ENCODE measurements around the gene EFCAB11.
A peak's percentile ranks its signal among the peaks of the same experiment; 100 is the strongest.

EFCAB11 gene, protein sequence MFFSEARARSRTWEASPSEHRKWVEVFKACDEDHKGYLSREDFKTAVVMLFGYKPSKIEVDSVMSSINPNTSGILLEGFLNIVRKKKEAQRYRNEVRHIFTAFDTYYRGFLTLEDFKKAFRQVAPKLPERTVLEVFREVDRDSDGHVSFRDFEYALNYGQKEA

DNA sequence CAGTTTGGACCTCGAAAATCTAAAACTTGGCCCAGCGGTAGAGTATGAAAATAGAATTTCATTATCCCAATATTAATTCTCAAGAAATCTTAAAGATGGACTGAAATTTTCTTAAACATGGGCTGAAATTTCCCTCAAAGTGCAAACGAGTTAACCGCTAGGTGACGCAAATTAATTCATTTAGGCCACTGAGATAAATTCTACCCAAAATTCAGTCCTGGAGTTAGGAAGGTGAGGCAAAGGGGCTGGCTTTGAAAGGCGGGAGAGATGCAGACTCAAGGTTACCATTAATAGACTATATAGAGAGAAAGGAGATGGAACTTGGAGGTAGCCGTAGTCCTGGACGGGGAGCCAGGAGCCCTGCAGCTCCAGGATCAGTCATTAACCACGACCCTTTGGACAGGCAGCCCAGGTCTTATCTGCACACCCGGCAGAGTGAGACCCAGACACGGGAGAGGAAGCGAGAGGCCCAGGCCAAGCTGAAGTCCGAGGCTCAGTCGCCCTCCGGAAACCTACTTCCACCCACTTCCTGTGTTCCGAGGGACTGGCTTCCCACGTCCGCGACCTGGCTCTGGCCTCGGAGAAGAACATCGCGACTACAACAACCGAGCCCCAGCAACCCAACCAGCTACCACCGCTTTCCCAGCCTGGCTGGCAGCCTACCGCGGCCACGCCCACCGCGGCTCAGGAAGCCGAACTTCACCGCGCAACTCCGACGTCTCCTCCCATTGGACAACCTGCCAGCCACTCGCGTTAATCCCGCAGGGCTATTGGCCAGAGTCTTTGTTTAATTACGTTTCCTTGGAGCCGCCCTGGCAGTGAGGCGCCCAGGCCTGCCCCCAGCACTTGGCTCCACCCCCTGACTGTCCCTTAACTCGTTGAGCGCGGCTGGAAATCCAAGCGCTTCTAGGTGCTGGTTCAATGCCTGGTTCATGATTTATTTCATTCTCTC lies at the start of gene EFCAB11:
EFCAB11 (minus strand) TSS at position 661 of the 952 bp plus-strand sequence; CDS start at position 591, 70 bp downstream.
- TF ChIP-seq ZC3H10 (CRISPR knock-in tag; IDR thresholded peaks at IDR 0.05) (no peak), ZNF565 (CRISPR knock-in tag; conservative IDR thresholded peaks at IDR 0.05; ENCODE audit: low read depth) (no peak), ZNF8 (CRISPR knock-in tag; IDR thresholded peaks at IDR 0.05) (no peak)
- ATAC-seq: peak; percentile 88

DNA sequence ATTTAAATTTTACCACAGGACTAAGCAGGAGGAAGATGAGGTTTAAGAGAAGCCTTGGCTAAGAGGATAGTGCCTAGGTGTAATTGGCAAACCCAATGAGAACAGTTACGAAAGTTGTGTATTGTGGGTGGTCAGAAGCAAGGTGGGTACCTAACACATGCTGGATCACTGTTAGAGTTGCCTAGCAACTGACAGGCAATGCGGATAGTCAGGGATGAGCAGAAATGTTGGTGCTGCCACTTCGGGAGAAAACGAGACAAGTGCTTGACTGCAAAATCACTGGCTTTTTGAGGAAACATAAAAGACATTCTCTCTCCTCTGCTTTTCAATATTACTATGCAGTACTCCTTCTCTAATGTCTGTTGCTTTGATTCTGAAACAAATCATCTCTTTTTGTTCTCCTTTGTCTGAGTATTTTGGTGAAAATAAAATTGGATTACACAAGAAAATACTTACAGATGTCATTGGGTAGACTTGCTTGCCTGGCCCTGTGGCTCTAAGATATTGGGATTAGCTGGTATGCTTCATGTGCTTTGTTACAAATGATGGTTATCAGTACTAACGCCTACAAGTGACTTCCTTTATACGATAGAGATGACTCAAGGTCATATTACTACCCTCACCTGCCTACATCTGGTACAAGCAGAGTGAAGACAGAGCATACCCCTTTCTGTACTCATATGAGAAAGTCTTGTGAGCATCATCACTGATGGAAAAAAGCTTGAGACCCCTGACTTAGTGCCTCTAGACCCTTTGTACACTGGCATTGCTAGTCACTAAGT lies 49.2 kb upstream of the EFCAB11 start:
- TF ChIP-seq TOX (CRISPR knock-in tag; IDR thresholded peaks at IDR 0.05; ENCODE audit: borderline replicate concordance) (no peak), RARB (CRISPR knock-in tag; IDR thresholded peaks at IDR 0.05) (no peak), BACH2 (CRISPR knock-in tag; IDR thresholded peaks at IDR 0.05; ENCODE audit: borderline replicate concordance) (no peak), ISL1 (CRISPR knock-in tag; IDR thresholded peaks at IDR 0.05) (no peak)
- ATAC-seq: no peak

DNA sequence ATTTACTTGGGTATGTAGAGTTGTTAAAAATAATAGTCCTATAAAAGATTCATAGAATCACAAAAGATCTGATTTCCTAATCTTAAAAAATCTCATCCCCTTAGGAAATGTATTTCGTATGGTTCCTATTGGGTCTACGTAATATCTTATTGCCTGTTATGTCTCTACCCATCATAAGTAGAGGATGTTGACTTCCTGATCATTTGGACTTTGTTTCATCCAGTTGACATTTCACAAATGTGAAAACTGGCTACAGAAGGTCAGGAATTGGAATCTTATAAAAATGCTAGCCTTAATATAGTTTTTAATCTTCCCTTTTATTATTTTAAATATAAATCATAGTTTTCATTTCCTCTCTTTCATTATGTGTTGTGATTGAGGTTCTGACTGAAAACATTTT lies 46.4 kb upstream of the EFCAB11 start:
- no peak for ATAC-seq
- TF ChIP-seq ZC3H10 (CRISPR knock-in tag; IDR thresholded peaks at IDR 0.05): no peak
- TF ChIP-seq OSR1 (CRISPR knock-in tag; IDR thresholded peaks at IDR 0.05): no peak
- no peak for TF ChIP-seq ZNF565 (CRISPR knock-in tag; conservative IDR thresholded peaks at IDR 0.05; ENCODE audit: low read depth)
- TF ChIP-seq ZNF8 (CRISPR knock-in tag; IDR thresholded peaks at IDR 0.05): no peak
- TF ChIP-seq BACH2 (CRISPR knock-in tag; IDR thresholded peaks at IDR 0.05; ENCODE audit: borderline replicate concordance): no peak
- TF ChIP-seq ISL1 (CRISPR knock-in tag; IDR thresholded peaks at IDR 0.05): no peak
- no peak for TF ChIP-seq CSDC2 (CRISPR knock-in tag; IDR thresholded peaks at IDR 0.05)
- TF ChIP-seq RARB (CRISPR knock-in tag; IDR thresholded peaks at IDR 0.05): no peak
- TF ChIP-seq SNAI2 (CRISPR knock-in tag; IDR thresholded peaks at IDR 0.05): no peak

DNA sequence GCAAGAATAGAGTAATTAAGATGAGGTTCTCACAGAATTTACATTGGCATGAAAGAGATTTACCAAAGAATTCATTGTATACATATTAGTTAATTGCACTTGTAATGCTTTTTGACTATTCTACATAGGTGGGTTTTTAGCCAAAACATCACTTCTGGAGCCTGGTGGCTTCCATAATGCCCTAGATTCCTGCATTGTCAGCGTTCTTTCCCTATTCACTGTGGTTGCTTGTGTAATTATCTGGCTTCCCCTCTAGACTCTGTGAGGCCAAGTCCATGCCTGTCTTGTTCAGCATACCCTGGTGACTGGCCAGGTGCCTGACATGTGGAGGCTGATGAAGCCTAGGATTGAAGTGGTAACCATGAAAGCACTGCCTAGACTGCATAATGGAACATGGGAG lies 42.4 kb upstream of the EFCAB11 start:
- TF ChIP-seq, protein P1, sequence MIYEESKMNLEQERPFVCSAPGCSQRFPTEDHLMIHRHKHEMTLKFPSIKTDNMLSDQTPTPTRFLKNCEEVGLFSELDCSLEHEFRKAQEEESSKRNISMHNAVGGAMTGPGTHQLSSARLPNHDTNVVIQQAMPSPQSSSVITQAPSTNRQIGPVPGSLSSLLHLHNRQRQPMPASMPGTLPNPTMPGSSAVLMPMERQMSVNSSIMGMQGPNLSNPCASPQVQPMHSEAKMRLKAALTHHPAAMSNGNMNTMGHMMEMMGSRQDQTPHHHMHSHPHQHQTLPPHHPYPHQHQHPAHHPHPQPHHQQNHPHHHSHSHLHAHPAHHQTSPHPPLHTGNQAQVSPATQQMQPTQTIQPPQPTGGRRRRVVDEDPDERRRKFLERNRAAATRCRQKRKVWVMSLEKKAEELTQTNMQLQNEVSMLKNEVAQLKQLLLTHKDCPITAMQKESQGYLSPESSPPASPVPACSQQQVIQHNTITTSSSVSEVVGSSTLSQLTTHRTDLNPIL (CRISPR knock-in tag; IDR thresholded peaks at IDR 0.05; ENCODE audit: low read depth): no peak
- TF ChIP-seq PPARA (CRISPR knock-in tag; IDR thresholded peaks at IDR 0.05; ENCODE audit: borderline replicate concordance): no peak
- no peak for TF ChIP-seq TOX (CRISPR knock-in tag; IDR thresholded peaks at IDR 0.05; ENCODE audit: borderline replicate concordance)
- no peak for TF ChIP-seq SNAI2 (CRISPR knock-in tag; IDR thresholded peaks at IDR 0.05)
- TF ChIP-seq CSDC2 (CRISPR knock-in tag; IDR thresholded peaks at IDR 0.05): no peak
- TF ChIP-seq ZNF70 (CRISPR knock-in tag; IDR thresholded peaks at IDR 0.05): no peak
- no peak for TF ChIP-seq ZNF565 (CRISPR knock-in tag; conservative IDR thresholded peaks at IDR 0.05; ENCODE audit: low read depth)
- TF ChIP-seq, protein P2, sequence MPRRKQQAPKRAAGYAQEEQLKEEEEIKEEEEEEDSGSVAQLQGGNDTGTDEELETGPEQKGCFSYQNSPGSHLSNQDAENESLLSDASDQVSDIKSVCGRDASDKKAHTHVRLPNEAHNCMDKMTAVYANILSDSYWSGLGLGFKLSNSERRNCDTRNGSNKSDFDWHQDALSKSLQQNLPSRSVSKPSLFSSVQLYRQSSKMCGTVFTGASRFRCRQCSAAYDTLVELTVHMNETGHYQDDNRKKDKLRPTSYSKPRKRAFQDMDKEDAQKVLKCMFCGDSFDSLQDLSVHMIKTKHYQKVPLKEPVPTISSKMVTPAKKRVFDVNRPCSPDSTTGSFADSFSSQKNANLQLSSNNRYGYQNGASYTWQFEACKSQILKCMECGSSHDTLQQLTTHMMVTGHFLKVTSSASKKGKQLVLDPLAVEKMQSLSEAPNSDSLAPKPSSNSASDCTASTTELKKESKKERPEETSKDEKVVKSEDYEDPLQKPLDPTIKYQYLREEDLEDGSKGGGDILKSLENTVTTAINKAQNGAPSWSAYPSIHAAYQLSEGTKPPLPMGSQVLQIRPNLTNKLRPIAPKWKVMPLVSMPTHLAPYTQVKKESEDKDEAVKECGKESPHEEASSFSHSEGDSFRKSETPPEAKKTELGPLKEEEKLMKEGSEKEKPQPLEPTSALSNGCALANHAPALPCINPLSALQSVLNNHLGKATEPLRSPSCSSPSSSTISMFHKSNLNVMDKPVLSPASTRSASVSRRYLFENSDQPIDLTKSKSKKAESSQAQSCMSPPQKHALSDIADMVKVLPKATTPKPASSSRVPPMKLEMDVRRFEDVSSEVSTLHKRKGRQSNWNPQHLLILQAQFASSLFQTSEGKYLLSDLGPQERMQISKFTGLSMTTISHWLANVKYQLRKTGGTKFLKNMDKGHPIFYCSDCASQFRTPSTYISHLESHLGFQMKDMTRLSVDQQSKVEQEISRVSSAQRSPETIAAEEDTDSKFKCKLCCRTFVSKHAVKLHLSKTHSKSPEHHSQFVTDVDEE (CRISPR knock-in tag; IDR thresholded peaks at IDR 0.05): no peak
- ATAC-seq: no peak

DNA sequence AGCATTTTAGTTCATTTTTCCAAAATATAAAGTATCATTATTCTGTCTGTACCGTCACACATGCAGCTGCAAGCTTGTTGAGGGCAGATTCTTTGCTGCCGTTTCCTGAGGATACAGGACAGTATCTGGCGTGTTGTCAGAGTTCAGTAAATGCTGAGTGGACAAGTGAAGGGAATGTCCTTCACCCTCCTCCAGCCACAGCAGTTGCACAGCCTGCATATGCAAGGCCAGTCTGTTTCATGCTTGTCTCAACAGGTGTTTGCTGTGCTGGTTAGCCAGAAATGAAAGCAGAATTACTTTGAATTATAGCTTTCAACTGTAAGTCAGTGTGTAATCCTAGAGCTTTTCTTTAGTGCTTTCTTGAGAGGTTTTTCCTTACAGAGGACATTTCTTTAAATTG lies 37.7 kb upstream of the EFCAB11 start:
- TF ChIP-seq ZNF565 (CRISPR knock-in tag; conservative IDR thresholded peaks at IDR 0.05; ENCODE audit: low read depth) (no peak), ESRRG (CRISPR knock-in tag; IDR thresholded peaks at IDR 0.05) (no peak), OSR1 (CRISPR knock-in tag; IDR thresholded peaks at IDR 0.05) (no peak), ZC3H10 (CRISPR knock-in tag; IDR thresholded peaks at IDR 0.05) (no peak), CSDC2 (CRISPR knock-in tag; IDR thresholded peaks at IDR 0.05) (no peak), ZNF70 (CRISPR knock-in tag; IDR thresholded peaks at IDR 0.05) (no peak), GLIS3 (CRISPR knock-in tag; IDR thresholded peaks at IDR 0.05) (no peak), SNAI2 (CRISPR knock-in tag; IDR thresholded peaks at IDR 0.05) (no peak), RARB (CRISPR knock-in tag; IDR thresholded peaks at IDR 0.05) (no peak), ARNTL (CRISPR knock-in tag; IDR thresholded peaks at IDR 0.05; ENCODE audit: borderline replicate concordance, low read depth) (no peak)
- TF ChIP-seq, protein P3, sequence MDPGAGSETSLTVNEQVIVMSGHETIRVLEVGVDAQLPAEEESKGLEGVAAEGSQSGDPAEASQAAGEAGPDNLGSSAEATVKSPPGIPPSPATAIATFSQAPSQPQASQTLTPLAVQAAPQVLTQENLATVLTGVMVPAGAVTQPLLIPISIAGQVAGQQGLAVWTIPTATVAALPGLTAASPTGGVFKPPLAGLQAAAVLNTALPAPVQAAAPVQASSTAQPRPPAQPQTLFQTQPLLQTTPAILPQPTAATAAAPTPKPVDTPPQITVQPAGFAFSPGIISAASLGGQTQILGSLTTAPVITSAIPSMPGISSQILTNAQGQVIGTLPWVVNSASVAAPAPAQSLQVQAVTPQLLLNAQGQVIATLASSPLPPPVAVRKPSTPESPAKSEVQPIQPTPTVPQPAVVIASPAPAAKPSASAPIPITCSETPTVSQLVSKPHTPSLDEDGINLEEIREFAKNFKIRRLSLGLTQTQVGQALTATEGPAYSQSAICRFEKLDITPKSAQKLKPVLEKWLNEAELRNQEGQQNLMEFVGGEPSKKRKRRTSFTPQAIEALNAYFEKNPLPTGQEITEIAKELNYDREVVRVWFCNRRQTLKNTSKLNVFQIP (CRISPR knock-in tag; IDR thresholded peaks at IDR 0.05; ENCODE audit: borderline replicate concordance, low read depth): no peak
- TF ChIP-seq, protein P1 (CRISPR knock-in tag; IDR thresholded peaks at IDR 0.05; ENCODE audit: low read depth): no peak
- ATAC-seq: no peak
